ENCODE data around the gene IL7R.

Gene IL7R

DNA sequence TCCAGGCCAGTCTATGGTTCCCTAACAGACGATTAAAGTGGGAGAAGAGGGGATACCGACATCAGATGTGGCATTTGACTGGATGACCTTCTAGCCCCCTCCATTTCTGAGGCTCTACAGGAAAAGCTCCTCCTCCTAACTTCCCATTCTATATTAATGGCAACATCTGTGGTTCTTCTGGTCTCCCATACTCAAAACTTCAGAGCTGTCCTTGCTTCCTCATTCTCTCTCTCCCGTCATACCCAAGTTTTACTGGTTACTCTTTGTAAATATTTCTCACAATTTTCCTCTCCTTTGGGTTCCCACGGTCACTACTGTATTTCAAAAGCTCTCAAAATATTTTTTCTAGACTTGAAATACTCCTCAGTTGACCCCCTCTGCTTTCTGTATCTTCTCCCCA is 36.0 kb upstream of the IL7R start:
- H3K4me3 ChIP-seq (ENCODE audit: low read length in 2 of 2): no peak overlapping the region
- no peak overlapping the region for H4K8ac ChIP-seq (ENCODE audit: low read depth, low read length)
- H2BK5ac ChIP-seq (ENCODE audit: low read length): no peak overlapping the region
- no peak overlapping the region for H3K23ac ChIP-seq (ENCODE audit: low read depth, low read length, poor library complexity)
- no peak overlapping the region for H3K4me2 ChIP-seq (ENCODE audit: insufficient read depth, low read length, poor library complexity, severe bottlenecking)
- no peak overlapping the region for H3K14ac ChIP-seq (ENCODE audit: low read length)
- H2BK12ac ChIP-seq (ENCODE audit: low read length): no peak overlapping the region
- no peak overlapping the region for H4K91ac ChIP-seq (ENCODE audit: low read depth, low read length, poor library complexity)
- no peak overlapping the region for H2AK5ac ChIP-seq (ENCODE audit: low read depth, low read length)
- H3K4ac ChIP-seq (ENCODE audit: low read length): no peak overlapping the region
- no peak overlapping the region for H3K9ac ChIP-seq (ENCODE audit: low read depth, low read length, poor library complexity)
- H3K18ac ChIP-seq (ENCODE audit: low read length): no peak overlapping the region
- no peak overlapping the region for H2BK120ac ChIP-seq (ENCODE audit: low read depth, low read length)
- no peak overlapping the region for H2AFZ ChIP-seq (ENCODE audit: low read length)
- H3K4me1 ChIP-seq (ENCODE audit: control insufficient read depth in 2 of 2, insufficient read depth in 1 of 2, low read depth in 1 of 2, low read length in 2 of 2): no peaks in the 10 kb centered on the region
- no CpG with 5 or more reads among the region's 4 CpGs for WGBS, 2 donors (ENCODE audit: extremely low coverage in 2 of 2, insufficient read length in 2 of 2, insufficient replicate concordance in 1 of 2)
- peaks cover 0 to 7% (median 0%) of the 10 kb centered on the region in 3 experiments for H3K27me3 ChIP-seq (ENCODE audit: control insufficient read depth in 3 of 3, insufficient read depth in 3 of 3, low read depth in 1 of 3, low read length in 3 of 3)
- DNase-seq (ENCODE audit: low spot score): no peak
- H3K9me3 ChIP-seq (replicated peaks in 1 of 2; ENCODE audit: control insufficient read depth in 2 of 2, insufficient read depth in 1 of 2, low read depth in 1 of 2, low read length in 2 of 2): no peaks in the 10 kb centered on the region
- H2BK15ac ChIP-seq (ENCODE audit: low read length): no peak overlapping the region
- H3K27ac ChIP-seq (replicated peaks; ENCODE audit: low read length): no peak overlapping the region
- H3K36me3 ChIP-seq (replicated peaks in 1 of 2; ENCODE audit: control insufficient read depth in 2 of 2, insufficient read depth in 2 of 2, low read length in 2 of 2): no peaks in the 10 kb centered on the region
- no peaks in the 10 kb centered on the region for H3K79me1 ChIP-seq (ENCODE audit: low read depth, low read length)

DNA sequence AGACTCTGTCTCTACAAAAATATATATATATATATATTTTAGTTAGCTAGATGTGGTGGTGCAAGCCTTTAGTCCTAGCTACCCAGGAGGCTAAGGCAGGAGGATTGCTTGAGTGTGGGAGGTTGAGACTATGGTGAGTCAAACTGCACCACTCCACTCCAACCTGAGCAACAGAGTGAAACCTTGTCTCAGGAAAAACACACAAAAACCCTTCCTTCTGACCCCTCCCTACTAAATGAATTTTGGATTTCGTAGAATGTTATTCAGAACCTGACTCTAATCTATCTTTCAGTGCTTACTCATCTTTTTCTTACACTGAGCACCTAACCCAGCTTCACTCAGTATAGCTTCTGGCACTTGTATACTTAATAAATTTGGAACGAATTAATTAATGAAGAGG is 35.2 kb upstream of the IL7R start:
- Histone ChIP-seq H3K4me1 (ENCODE audit: control insufficient read depth in 2 of 2, insufficient read depth in 1 of 2, low read depth in 1 of 2, low read length in 2 of 2) (no peaks in the 10 kb centered on the region), H3K9me3 (replicated peaks in 1 of 2; ENCODE audit: control insufficient read depth in 2 of 2, insufficient read depth in 1 of 2, low read depth in 1 of 2, low read length in 2 of 2) (no peaks in the 10 kb centered on the region), H4K8ac (ENCODE audit: low read depth, low read length) (no peak overlapping the region), H3K14ac (ENCODE audit: low read length) (no peak overlapping the region), H2BK120ac (ENCODE audit: low read depth, low read length) (no peak overlapping the region), H2AFZ (ENCODE audit: low read length) (no peak overlapping the region), H4K91ac (ENCODE audit: low read depth, low read length, poor library complexity) (no peak overlapping the region), H3K4me3 (ENCODE audit: low read length in 2 of 2) (no peak overlapping the region), H3K4ac (ENCODE audit: low read length) (no peak overlapping the region), H3K9ac (ENCODE audit: low read depth, low read length, poor library complexity) (no peak overlapping the region), H3K18ac (ENCODE audit: low read length) (no peak overlapping the region), H2BK5ac (ENCODE audit: low read length) (no peak overlapping the region), H2BK12ac (ENCODE audit: low read length) (no peak overlapping the region), H3K36me3 (replicated peaks in 1 of 2; ENCODE audit: control insufficient read depth in 2 of 2, insufficient read depth in 2 of 2, low read length in 2 of 2) (no peaks in the 10 kb centered on the region), H2AK5ac (ENCODE audit: low read depth, low read length) (no peak overlapping the region), H3K27me3 (ENCODE audit: control insufficient read depth in 3 of 3, insufficient read depth in 3 of 3, low read depth in 1 of 3, low read length in 3 of 3) (peaks cover 0 to 7% (median 0%) of the 10 kb centered on the region in 3 experiments), H3K23ac (ENCODE audit: low read depth, low read length, poor library complexity) (no peak overlapping the region), H2BK15ac (ENCODE audit: low read length) (no peak overlapping the region), H3K4me2 (ENCODE audit: insufficient read depth, low read length, poor library complexity, severe bottlenecking) (no peak overlapping the region), H3K79me1 (ENCODE audit: low read depth, low read length) (no peaks in the 10 kb centered on the region), H3K27ac (replicated peaks; ENCODE audit: low read length) (no peak overlapping the region)
- DNase-seq (ENCODE audit: low spot score): no peak
- no CpG with 5 or more reads among the region's 2 CpGs for WGBS, 2 donors (ENCODE audit: extremely low coverage in 2 of 2, insufficient read length in 2 of 2, insufficient replicate concordance in 1 of 2)

DNA sequence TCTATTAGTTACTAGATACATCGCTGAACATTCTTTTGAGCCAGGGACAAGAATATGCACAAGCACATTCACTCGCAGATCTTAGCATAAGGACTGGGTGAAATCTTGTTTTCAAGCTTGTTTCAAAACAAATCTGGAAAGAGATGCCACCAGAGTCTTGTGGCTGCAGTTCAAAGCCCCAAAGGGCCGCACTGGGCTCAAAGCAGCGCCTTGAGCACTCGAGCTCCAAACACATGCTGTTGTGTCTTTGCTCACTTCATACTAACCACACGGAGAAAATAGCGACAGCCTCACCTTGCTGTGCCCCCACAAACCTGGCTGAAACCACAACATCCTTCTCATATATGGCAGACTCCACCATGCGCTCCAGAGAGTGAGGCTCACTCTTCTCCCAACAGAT is 34.2 kb upstream of the IL7R start:
- no peak overlapping the region for H3K9ac ChIP-seq (ENCODE audit: low read depth, low read length, poor library complexity)
- DNase-seq (ENCODE audit: low spot score): no peak
- no CpG with 5 or more reads among the region's 8 CpGs for WGBS, 2 donors (ENCODE audit: extremely low coverage in 2 of 2, insufficient read length in 2 of 2, insufficient replicate concordance in 1 of 2)
- no peaks in the 10 kb centered on the region for H3K9me3 ChIP-seq (replicated peaks in 1 of 2; ENCODE audit: control insufficient read depth in 2 of 2, insufficient read depth in 1 of 2, low read depth in 1 of 2, low read length in 2 of 2)
- no peak overlapping the region for H2BK12ac ChIP-seq (ENCODE audit: low read length)
- H3K79me1 ChIP-seq (ENCODE audit: low read depth, low read length): no peaks in the 10 kb centered on the region
- H3K27me3 ChIP-seq (ENCODE audit: control insufficient read depth in 3 of 3, insufficient read depth in 3 of 3, low read depth in 1 of 3, low read length in 3 of 3): peaks cover 0 to 3% (median 0%) of the 10 kb centered on the region in 3 experiments
- no peak overlapping the region for H3K4ac ChIP-seq (ENCODE audit: low read length)
- no peak overlapping the region for H3K23ac ChIP-seq (ENCODE audit: low read depth, low read length, poor library complexity)
- no peak overlapping the region for H3K27ac ChIP-seq (replicated peaks; ENCODE audit: low read length)
- no peak overlapping the region for H3K18ac ChIP-seq (ENCODE audit: low read length)
- no peak overlapping the region for H2BK120ac ChIP-seq (ENCODE audit: low read depth, low read length)
- H2BK15ac ChIP-seq (ENCODE audit: low read length): no peak overlapping the region
- H2AK5ac ChIP-seq (ENCODE audit: low read depth, low read length): no peak overlapping the region
- no peak overlapping the region for H3K14ac ChIP-seq (ENCODE audit: low read length)
- H2BK5ac ChIP-seq (ENCODE audit: low read length): no peak overlapping the region
- H3K4me3 ChIP-seq (ENCODE audit: low read length in 2 of 2): no peak overlapping the region
- no peak overlapping the region for H4K8ac ChIP-seq (ENCODE audit: low read depth, low read length)
- H2AFZ ChIP-seq (ENCODE audit: low read length): no peak overlapping the region
- H3K4me1 ChIP-seq (ENCODE audit: control insufficient read depth in 2 of 2, insufficient read depth in 1 of 2, low read depth in 1 of 2, low read length in 2 of 2): no peaks in the 10 kb centered on the region
- H3K4me2 ChIP-seq (ENCODE audit: insufficient read depth, low read length, poor library complexity, severe bottlenecking): no peak overlapping the region
- H3K36me3 ChIP-seq (replicated peaks in 1 of 2; ENCODE audit: control insufficient read depth in 2 of 2, insufficient read depth in 2 of 2, low read length in 2 of 2): no peaks in the 10 kb centered on the region
- no peak overlapping the region for H4K91ac ChIP-seq (ENCODE audit: low read depth, low read length, poor library complexity)

DNA sequence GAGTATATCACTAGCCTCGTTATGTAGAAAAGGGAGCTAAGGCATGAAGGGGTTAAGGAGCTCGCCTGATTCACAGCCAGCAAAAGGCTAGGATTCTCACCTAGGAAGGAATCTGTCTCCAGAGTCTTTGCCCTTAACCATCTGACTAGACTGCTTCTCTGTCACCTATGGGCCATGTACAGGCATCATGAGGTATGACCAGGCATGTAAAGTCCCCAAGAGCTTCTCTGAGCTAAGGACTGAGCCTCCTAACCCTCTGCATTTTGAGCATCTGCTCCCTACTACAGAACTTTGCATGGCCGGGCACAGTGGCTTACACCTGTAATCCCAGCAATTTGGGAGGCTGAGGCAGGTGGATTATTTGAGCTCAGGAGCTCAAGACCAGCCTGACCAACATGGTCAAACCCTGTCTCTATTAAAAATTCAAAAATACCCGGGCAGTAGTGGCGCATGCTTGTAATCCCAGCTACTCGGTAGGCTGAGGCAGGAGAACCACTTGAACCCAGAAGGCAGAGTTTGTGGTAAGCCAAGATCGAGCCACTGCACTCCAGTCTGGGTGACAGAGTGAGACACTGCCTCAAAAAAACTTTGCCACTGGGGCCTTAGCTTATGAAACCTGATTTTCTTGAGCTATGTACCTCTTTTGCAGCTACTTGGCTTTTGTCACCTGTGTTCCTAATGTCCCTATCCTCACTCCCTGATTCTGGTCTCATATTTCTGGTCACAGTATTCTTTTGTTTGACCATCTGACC is 33.2 kb upstream of the IL7R start:
- Histone ChIP-seq H3K18ac (ENCODE audit: low read length) (no peak overlapping the region), H3K23ac (ENCODE audit: low read depth, low read length, poor library complexity) (no peak overlapping the region), H3K36me3 (replicated peaks in 1 of 2; ENCODE audit: control insufficient read depth in 2 of 2, insufficient read depth in 2 of 2, low read length in 2 of 2) (no peaks in the 10 kb centered on the region), H3K4me3 (ENCODE audit: low read length in 2 of 2) (no peak overlapping the region), H2BK5ac (ENCODE audit: low read length) (no peak overlapping the region), H3K9ac (ENCODE audit: low read depth, low read length, poor library complexity) (no peak overlapping the region), H2AK5ac (ENCODE audit: low read depth, low read length) (no peak overlapping the region), H3K79me1 (ENCODE audit: low read depth, low read length) (no peaks in the 10 kb centered on the region), H3K9me3 (replicated peaks in 1 of 2; ENCODE audit: control insufficient read depth in 2 of 2, insufficient read depth in 1 of 2, low read depth in 1 of 2, low read length in 2 of 2) (no peaks in the 10 kb centered on the region), H2AFZ (ENCODE audit: low read length) (no peak overlapping the region), H3K4ac (ENCODE audit: low read length) (no peak overlapping the region), H4K91ac (ENCODE audit: low read depth, low read length, poor library complexity) (no peak overlapping the region), H3K4me2 (ENCODE audit: insufficient read depth, low read length, poor library complexity, severe bottlenecking) (no peak overlapping the region), H3K14ac (ENCODE audit: low read length) (no peak overlapping the region), H2BK15ac (ENCODE audit: low read length) (no peak overlapping the region), H3K27ac (replicated peaks; ENCODE audit: low read length) (no peak overlapping the region), H2BK120ac (ENCODE audit: low read depth, low read length) (no peak overlapping the region), H3K27me3 (ENCODE audit: control insufficient read depth in 3 of 3, insufficient read depth in 3 of 3, low read depth in 1 of 3, low read length in 3 of 3) (peaks cover 0 to 3% (median 0%) of the 10 kb centered on the region in 3 experiments), H4K8ac (ENCODE audit: low read depth, low read length) (no peak overlapping the region), H2BK12ac (ENCODE audit: low read length) (no peak overlapping the region), H3K4me1 (ENCODE audit: control insufficient read depth in 2 of 2, insufficient read depth in 1 of 2, low read depth in 1 of 2, low read length in 2 of 2) (no peaks in the 10 kb centered on the region)
- no CpG with 5 or more reads among the region's 7 CpGs for WGBS, 2 donors (ENCODE audit: extremely low coverage in 2 of 2, insufficient read length in 2 of 2, insufficient replicate concordance in 1 of 2)
- DNase-seq (ENCODE audit: low spot score): no peak

Measured in neuronal stem cell (in vitro differentiated cells).